ENCODE results near the gene ADARB2.

ADARB2 gene

GRCh38 chr10:1516492-1517165 is 220.7 kb downstream of the ADARB2 start:
- no peak for TF ChIP-seq ZNF274 (IDR thresholded peaks at IDR 0.05; ENCODE audit: low read depth, low read length)

GRCh38 chr10:1515780-1516491 is 221.4 kb downstream of the ADARB2 start:
- TF ChIP-seq ZNF274 (IDR thresholded peaks at IDR 0.05; ENCODE audit: low read depth, low read length) = no peak
- no peak overlapping the region for H3K4me3 ChIP-seq (ENCODE audit: low read length)

More at GRCh38 chr10:1516492-1517165, 220.7 kb downstream of the ADARB2 start:
- H3K4me3 ChIP-seq (ENCODE audit: low read length) = no peak overlapping the region

GRCh38 chr10:1515121-1515779 is 222.1 kb downstream of the ADARB2 start:
- TF ChIP-seq ZNF274 (IDR thresholded peaks at IDR 0.05; ENCODE audit: low read depth, low read length) = no peak

GRCh38 chr10:1514681-1515080 is 222.6 kb downstream of the ADARB2 start:
- no peak for TF ChIP-seq ZNF274 (IDR thresholded peaks at IDR 0.05; ENCODE audit: low read depth, low read length)
- H3K4me3 ChIP-seq (ENCODE audit: low read length) = no peak overlapping the region

More at GRCh38 chr10:1515121-1515779, 222.1 kb downstream of the ADARB2 start:
- no peak overlapping the region for H3K4me3 ChIP-seq (ENCODE audit: low read length)

GRCh38 chr10:1513221-1513620 is 224.1 kb downstream of the ADARB2 start:
- TF ChIP-seq ZNF274 (IDR thresholded peaks at IDR 0.05; ENCODE audit: low read depth, low read length) = no peak
- H3K4me3 ChIP-seq (ENCODE audit: low read length) = no peak overlapping the region

- H3K4me3 ChIP-seq (ENCODE audit: low read length) = no peak overlapping the region
- TF ChIP-seq ZNF274 (IDR thresholded peaks at IDR 0.05; ENCODE audit: low read depth, low read length) = no peak
Observed at GRCh38 chr10:1509011-1509530, 228.3 kb downstream of the ADARB2 start.

GRCh38 chr10:1508096-1508495 is 229.2 kb downstream of the ADARB2 start:
- no peak for TF ChIP-seq ZNF274 (IDR thresholded peaks at IDR 0.05; ENCODE audit: low read depth, low read length)
- no peak overlapping the region for H3K4me3 ChIP-seq (ENCODE audit: low read length)

- H3K4me3 ChIP-seq (ENCODE audit: low read length) = no peak overlapping the region
- no peak for TF ChIP-seq ZNF274 (IDR thresholded peaks at IDR 0.05; ENCODE audit: low read depth, low read length)
Observed at GRCh38 chr10:1507436-1507835, 229.9 kb downstream of the ADARB2 start.

- H3K4me3 ChIP-seq (ENCODE audit: low read length) = no peak overlapping the region
- no peak for TF ChIP-seq ZNF274 (IDR thresholded peaks at IDR 0.05; ENCODE audit: low read depth, low read length)
Observed at GRCh38 chr10:1504940-1505339, 232.4 kb downstream of the ADARB2 start.

GRCh38 chr10:1504286-1504685 is 233.0 kb downstream of the ADARB2 start:
- H3K4me3 ChIP-seq (ENCODE audit: low read length) = no peak overlapping the region
- no peak for TF ChIP-seq ZNF274 (IDR thresholded peaks at IDR 0.05; ENCODE audit: low read depth, low read length)

- no peak for TF ChIP-seq ZNF274 (IDR thresholded peaks at IDR 0.05; ENCODE audit: low read depth, low read length)
- H3K4me3 ChIP-seq (ENCODE audit: low read length) = no peak overlapping the region
Observed at GRCh38 chr10:1502451-1502850, 234.9 kb downstream of the ADARB2 start.

- H3K4me3 ChIP-seq (ENCODE audit: low read length) = no peak overlapping the region
- TF ChIP-seq ZNF274 (IDR thresholded peaks at IDR 0.05; ENCODE audit: low read depth, low read length) = no peak
Observed at GRCh38 chr10:1499359-1499957, 237.9 kb downstream of the ADARB2 start.

GRCh38 chr10:1498746-1499358 is 238.5 kb downstream of the ADARB2 start:
- no peak for TF ChIP-seq ZNF274 (IDR thresholded peaks at IDR 0.05; ENCODE audit: low read depth, low read length)

More at GRCh38 chr10:1498746-1499358, 238.5 kb downstream of the ADARB2 start:
- H3K4me3 ChIP-seq (ENCODE audit: low read length) = no peak overlapping the region
